Right kidney (tissue), 9 donors: Measurements from ENCODE around the gene PIGA.

Source experiments
- DNase-seq: peaks from one replicate; pipeline ENCODE4 v3.0.0-alpha.2; 2016
- long read RNA-seq, 8 donors: transcript quantifications; one replicate each; lab custom pipeline, GENCODE V29; 2026

PIGA gene
- long read RNA-seq, donor 1, partial matches to known transcripts: 0 of 1 reads
- long read RNA-seq, donor 1, other reads (novel, unspliced or antisense): 0 of 1 reads
- long read RNA-seq, donor 2, partial matches to known transcripts: 0 of 3 reads
- long read RNA-seq, donor 2, other reads (novel, unspliced or antisense): 0 of 3 reads
- long read RNA-seq, donor 3, partial matches to known transcripts: 0 of 1 reads
- long read RNA-seq, donor 3, other reads (novel, unspliced or antisense): 0 of 1 reads
- long read RNA-seq, donor 4, partial matches to known transcripts: 0 of 2 reads
- long read RNA-seq, donor 4, other reads (novel, unspliced or antisense): 0 of 2 reads
- long read RNA-seq, donor 5: 0 reads
- long read RNA-seq, donor 6, partial matches to known transcripts: 0 of 2 reads
- long read RNA-seq, donor 6, other reads (novel, unspliced or antisense): 0 of 2 reads
- long read RNA-seq, donor 7, partial matches to known transcripts: 0 of 1 reads
- long read RNA-seq, donor 7, other reads (novel, unspliced or antisense): 0 of 1 reads
- long read RNA-seq, donor 8, partial matches to known transcripts: 0 of 2 reads
- long read RNA-seq, donor 8, other reads (novel, unspliced or antisense): 0 of 2 reads

- DNase-seq: peak; percentile 74
Observed at GRCh38 chrX:15335135-15336022, at the start of gene PIGA. Gene PIGA, minus strand, starts transcription at chrX:15335523. Its CDS starts 3,593 bp downstream, at chrX:15331930.

- no peak for DNase-seq
Observed at GRCh38 chrX:15384304-15384703, 49.0 kb upstream of the PIGA start, which contains the start of gene VEGFD. Gene VEGFD, minus strand, starts transcription at chrX:15384413. Its CDS starts 467 bp downstream, at chrX:15383946.

GRCh38 chrX:15382813-15383212 is 47.5 kb upstream of the PIGA start:
- DNase-seq: no peak

GRCh38 chrX:15376956-15377355 is 41.6 kb upstream of the PIGA start:
- no peak for DNase-seq

- DNase-seq: no peak
Observed at GRCh38 chrX:15373976-15374375, 38.7 kb upstream of the PIGA start.

- no peak for DNase-seq
Observed at GRCh38 chrX:15366506-15367352, 31.4 kb upstream of the PIGA start.

GRCh38 chrX:15359701-15360100 is 24.4 kb upstream of the PIGA start:
- DNase-seq: no peak

- no peak for DNase-seq
Observed at GRCh38 chrX:15358533-15358932, 23.2 kb upstream of the PIGA start.

GRCh38 chrX:15356444-15356843 is 21.1 kb upstream of the PIGA start:
- no peak for DNase-seq

- DNase-seq: no peak
Observed at GRCh38 chrX:15350329-15350996, 15.1 kb upstream of the PIGA start.

GRCh38 chrX:15349046-15349445 is 13.7 kb upstream of the PIGA start:
- DNase-seq: no peak

- DNase-seq: no peak
Observed at GRCh38 chrX:15345976-15346375, 10.7 kb upstream of the PIGA start.

- DNase-seq: no peak
Observed at GRCh38 chrX:15344106-15344505, 8.8 kb upstream of the PIGA start.

GRCh38 chrX:15343075-15343476 is 7.8 kb upstream of the PIGA start:
- no peak for DNase-seq

- DNase-seq: no peak
Observed at GRCh38 chrX:15340867-15341266, 5.5 kb upstream of the PIGA start.

- DNase-seq: no peak
Observed at GRCh38 chrX:15336023-15336413, 695 bp upstream of the PIGA start.

- no peak for DNase-seq
Observed at GRCh38 chrX:15334561-15334960, 762 bp downstream of the PIGA start.

GRCh38 chrX:15328821-15329220 is 6.5 kb downstream of the PIGA start:
- no peak for DNase-seq

- no peak for DNase-seq
Observed at GRCh38 chrX:15328131-15328530, 7.2 kb downstream of the PIGA start.

- no peak for DNase-seq
Observed at GRCh38 chrX:15322472-15322871, 12.9 kb downstream of the PIGA start.

GRCh38 chrX:15322072-15322471 is 13.3 kb downstream of the PIGA start:
- no peak for DNase-seq
